T-helper 1 cell (primary cell): ENCODE results near the gene TMEM131.

ENCODE experiments used
- DNase-seq, 5 donors: peaks; one replicate each; pipeline ENCODE4 v3.0.0-alpha.2; 2012 to 2020

The TMEM131 gene

DNA sequence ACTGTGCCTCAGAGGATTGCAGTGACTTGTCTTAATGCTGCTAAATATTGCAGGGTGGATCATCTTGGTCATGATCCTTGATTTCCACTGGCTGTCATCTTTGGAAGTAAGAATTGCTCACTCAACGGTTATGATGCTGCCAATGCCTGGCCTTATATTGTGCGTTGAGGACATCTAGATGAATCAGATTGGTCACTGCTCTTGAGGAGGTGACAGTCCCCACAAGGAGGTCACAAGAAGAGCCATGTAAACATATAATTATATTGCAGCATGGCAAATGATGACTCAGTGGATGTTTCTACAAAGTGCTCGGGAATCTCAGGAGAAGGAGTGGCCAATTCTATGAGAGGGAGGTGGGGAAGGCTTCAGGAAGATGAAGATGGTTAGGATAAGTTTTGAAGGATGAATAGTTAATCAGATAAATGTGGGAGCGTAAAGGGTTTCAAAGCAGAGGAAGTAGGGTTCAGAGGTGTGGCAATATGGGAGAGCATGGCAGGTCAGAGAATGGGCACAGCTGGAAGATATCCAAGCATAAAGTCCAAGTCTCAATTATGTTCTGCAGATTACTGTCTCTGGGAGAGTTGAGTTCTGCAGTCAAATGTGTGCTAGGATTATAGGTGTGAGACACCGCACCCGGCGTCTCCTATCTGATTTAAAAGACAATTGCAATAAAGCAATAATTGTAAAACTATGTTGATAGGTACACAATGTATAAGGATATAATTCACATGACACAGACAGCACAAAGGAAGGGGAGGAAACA lies 21.3 kb upstream of the TMEM131 start:
- DNase-seq: no peak

DNA sequence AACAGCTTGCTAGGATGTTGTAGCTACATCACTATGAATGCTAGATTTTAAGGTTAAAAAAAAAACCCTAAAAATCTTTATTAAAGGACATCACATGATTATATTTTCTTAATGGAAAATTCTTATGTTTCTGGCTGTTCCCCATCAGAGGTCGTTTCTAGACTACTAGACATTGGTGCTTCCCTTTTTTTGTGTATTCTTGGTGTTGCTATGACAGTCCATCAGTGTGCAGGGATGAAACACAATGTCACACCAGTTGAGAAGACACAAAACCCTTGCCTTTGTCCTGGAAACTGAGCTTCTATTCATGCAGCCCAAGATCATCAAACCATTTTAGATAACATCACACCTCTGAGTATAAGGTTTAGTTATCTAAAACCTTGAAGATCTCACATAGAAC lies 19.9 kb upstream of the TMEM131 start:
- DNase-seq: no peak

DNA sequence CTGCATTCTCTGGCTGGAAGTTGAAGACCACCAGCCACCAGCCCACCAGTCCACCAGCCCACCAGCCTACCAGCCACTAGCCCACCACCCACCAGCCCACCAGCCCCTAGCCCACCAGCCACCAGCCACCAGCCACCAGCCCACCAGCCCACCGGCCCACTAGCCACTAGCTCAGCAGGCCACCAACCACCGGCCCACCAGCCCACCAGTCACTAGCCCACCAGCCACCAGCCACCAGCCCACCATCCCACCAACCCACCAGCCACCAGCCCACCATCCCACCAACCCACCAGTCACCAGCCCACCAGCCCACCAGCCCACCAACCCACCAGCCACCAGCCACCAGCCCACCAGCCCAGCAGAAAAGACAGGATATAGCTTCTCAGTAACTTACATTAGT lies 18.6 kb upstream of the TMEM131 start:
- DNase-seq: no peak

DNA sequence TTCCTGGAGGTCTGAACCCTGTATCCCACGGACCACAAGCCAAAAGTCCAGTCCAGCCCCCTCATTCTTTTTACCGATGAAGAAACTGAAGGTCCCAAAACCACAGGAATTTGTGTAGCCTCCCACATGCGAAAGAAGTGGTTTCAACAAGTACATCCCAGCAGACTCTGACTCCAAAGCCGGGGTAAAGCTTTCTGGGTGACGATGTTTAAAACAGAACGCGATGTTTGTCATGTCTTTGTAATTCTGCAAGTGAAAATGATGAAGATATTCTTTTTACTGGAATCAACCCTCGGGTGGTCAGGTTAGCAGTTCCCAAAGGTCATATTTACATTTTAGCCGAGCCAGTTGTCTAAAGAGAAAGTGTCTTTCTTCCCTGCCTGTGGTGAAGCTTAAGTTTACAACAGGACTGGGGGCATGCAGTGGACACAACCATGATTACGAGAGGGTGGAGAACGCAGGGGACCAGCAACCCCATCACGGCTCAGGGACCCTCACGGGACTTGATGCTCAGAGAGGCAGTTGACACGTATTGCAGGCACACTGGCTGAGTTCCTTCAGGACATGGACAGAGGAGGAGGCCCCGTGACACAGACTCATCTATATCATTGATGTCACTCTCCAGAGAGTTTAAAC lies 17.8 kb upstream of the TMEM131 start:
- no peak for DNase-seq

DNA sequence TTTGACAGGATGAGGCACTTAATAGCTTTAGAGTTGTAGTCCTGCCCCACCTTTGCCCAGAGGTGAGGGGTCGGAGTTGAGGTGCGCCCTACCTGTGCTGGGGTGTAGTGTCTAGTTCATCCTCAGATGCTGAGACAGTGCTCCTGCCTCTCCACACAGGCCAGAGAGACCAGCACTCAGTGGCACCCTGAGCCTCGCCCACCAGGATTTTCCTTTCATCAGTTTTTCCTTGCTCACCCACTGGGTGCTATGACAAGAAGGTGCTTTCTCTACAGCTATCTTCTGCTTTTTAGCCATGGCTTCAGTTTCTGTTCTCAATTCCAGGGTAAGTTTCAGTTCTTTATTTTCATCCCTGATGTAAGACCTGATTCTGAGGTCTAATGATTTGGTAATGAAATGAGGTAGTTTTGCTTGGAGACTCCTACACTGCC lies 16.8 kb upstream of the TMEM131 start:
- DNase-seq: no peak

DNA sequence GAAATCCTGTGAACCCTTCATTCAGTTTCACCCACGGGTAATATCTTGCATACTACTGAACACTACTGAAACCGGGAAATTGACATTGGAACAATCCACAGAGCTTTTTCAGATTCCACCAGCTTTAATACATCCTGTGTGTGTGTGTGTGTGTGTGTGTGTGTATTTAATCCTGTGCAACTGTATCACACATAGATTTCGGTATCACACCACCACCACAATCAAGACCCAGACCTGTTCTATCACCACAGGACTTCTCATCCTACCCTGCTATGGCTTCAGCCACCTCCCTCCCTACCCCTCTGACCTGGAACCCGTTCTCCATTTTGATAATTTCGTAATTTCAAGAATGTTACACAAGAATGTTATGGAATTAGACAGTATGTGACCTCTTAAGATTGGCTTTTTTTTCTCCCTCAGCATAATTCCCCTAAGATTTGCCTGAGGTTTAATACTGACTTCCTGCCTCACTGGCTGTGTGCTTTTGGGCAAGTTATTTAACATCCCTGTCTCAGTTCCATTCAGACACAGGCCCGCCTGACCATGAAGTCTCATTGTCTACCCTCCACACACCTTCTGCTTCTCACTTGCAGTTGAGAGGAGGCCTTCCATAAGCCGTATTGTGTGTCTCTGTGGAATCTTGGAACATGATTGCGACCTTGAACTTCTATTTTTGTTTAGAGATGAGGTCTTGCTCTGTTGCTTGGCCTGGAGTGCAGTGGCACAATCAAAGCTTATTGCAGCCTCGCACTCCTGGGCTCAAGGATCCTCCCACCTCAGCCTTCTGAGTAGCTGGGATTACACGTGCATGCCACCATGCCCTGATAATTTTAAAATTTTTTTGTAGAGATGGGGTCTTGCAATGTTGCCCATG lies 14.4 kb upstream of the TMEM131 start:
- DNase-seq: no peak

DNA sequence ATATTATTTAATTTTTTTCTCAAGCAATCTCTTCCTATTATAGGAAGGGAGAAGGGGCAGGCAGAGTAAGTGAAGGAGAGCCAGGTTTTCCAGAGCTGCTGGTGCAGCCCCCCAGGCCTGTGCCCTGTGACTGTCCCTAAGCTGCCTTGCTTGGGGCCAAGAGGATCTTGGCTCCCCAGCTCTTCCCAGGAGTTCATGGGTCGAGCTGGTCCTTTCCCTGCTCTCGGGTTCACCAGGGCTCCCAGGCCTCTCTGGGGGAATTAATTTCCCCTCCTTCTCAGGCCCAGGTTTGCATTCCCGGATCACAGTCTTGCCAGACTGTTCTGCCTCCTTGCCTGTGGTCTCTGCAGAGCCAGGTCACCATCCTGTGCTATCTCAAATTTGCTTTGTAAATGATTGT lies 12.7 kb upstream of the TMEM131 start:
- no peak for DNase-seq

DNA sequence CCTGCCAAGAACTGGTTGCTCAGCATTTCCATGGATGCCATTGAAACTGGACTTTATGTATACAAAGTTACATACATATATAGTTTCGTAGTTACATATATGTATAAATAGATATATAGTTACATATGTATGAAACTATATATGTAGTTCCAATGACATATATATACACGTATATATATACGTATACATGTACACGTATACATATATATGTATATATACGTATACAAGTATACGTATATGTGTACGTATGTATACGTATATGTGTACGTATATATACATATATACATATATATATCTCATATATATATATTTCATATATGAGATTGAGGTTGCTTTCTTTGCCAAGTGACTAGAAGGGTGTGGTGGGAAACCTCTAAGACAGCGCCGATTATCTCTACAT lies 10.6 kb upstream of the TMEM131 start:
- no peak for DNase-seq

DNA sequence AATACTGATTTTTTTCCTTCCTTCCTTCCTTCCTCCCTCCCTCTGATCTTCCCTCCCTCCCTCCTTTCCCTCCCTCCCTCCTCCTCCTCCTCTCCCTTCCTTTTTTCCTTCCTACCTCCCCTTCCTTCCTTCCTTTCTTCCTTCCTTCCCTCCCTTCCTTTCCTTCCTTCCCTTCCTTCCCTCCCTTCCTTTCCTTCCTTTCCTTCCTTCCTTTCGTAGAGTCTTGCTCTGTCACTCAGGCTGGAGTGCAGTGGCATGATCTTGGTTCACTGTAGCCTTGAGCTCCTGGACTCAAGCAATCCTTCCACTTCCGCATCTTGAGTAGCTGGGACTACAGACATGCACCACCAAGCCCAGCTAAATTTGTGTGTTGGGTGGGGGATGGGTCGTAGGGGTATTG lies 8.9 kb upstream of the TMEM131 start:
- DNase-seq: no peak

DNA sequence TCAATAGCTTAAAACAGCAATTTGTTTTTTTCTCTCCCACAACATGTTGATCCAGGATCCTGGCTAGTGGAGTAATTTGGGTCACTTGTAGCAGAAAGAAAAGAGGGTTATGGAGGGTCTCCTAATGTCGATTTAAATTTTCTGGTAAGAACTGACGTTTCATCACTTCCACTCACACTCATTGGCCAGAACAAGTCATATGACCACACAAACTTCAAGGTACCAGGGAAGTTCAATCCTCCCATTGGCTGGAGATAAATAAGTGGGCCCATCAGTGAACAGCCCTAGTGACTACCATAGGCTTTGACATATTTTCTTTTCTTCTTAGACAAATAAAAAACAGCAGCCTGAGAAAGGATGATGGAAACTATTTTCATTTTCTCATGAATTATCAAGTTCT lies 8.3 kb upstream of the TMEM131 start:
- DNase-seq: no peak

DNA sequence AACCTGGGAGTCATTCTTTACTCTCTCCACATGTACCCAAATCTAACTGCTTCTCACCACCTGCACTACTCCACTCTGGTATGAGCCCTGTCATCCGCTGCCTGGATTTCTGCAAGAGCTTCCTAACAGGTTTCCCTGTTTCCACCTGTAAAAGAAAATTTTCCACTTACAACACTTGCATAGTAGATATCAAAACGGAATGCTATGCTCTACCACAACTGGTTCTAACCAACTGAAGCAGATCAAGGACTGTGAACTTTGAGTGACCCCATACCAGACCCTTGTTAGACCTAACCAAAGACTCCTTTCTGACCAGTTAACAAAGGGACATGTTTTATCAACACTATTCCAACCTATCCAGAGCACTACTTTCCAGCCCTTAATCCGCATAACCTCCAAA lies 3.8 kb upstream of the TMEM131 start:
- no peak for DNase-seq

DNA sequence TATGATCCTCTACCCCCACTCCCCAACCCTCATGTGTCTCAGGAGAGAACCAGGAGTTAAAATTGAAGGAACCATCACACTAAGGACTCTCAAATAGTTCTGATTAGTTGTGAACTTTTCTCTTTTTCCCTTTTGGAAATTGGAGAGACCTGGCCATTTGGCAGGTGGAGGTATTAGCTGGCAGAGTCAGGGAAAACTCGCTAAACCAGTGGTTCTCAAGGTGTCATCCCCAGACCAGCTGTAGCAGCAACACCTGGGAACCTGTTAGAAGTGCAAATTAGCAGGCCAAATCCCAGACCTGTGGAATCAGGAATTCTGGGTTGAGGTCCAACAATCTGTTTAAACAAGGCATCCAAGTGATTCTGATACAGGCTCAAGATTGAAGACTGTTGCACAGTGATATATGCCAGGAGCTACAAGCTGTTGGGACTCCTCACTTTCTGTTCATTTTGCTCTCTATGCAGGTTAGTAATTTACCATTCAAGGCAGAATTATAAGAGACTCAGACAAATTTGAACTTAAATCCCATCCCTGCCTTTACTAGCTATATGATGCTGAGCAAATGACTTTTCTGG lies 2.8 kb upstream of the TMEM131 start:
- no peak for DNase-seq

DNA sequence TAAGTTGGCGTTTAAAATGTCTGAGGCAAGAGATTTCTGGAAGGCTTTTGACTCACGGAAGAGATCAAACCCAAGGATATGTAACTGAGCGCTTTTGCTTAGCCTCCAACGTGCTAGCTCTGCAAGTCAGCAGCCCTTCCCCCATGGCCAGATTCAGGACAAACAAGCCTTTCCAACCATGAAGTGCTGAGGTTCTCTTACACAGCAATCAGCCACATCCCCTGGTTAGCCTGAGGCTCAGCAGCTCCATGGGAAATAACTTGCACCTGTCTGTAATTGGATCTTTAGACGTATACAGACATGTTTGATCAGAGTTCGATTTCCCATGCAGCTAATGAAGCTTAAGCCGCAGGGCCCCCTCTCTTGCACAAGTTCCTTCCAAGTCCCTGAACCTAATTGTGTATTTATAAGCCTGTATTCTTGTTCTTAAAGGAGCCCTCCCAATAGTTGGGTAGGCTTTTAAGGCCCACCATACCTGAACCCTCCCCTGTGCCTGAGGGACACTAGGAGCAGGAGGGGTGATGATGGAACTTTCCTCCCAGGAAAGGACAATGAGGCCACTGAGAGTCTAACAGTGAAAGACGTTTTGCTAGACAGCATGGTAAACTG lies 2.1 kb upstream of the TMEM131 start:
- no peak for DNase-seq

DNA sequence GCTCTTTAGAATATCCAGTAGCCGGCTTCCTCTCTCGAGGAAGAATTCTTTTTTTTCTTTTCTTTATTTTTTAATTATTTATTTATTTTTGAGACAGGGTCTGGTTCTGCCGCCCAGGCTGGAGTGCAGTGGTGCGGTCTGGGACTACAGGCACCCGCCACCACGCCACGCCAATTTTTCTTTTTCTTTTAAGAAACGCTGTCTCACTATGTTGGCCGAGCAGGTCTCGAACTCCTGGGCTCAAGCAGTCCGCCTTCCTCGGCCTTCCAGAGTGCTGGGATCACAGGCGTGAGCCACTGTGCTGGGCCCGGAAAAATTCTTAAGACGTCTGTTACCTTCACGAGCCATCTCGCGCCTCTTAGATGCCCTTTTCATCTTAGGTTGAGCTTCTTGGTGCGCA lies 931 bp upstream of the TMEM131 start:
- DNase-seq: no peak

DNA sequence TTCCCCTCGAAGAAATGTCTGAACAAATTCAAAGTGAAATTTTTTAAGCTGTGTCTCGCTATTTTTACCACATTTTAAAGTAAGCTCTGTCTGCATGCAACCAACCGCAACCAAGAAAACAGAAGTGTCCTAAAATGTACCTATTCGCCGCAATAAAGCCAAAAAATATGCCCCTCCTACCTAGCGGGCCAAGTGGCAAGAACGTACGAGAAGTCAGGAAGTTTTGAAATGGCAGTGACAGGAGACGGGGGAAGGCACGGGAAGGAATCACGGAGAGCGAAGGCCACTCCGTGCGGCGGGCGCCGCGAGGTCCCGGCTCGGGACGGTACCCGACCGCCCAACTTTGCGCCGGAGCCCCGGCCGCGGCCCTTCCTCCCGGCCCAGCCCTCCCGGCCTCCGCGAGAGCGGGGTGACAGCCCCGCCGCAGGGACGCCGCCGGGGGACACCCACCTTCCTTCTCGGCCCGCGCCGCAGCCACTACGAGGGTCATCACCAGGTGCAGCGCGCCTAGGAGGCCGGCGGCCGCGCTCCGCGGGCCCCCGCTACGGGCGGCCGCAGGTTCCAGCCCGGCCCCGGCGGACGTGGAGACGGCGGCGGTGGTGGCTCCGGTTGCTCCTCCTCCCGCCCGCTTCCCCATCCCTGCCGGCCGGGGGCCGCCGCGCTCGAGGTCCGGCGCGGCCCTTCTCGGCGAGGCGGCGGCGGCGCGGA lies 568 bp downstream of the TMEM131 start:
- DNase-seq: peak; percentile 24 to 55 (median 37)

DNA sequence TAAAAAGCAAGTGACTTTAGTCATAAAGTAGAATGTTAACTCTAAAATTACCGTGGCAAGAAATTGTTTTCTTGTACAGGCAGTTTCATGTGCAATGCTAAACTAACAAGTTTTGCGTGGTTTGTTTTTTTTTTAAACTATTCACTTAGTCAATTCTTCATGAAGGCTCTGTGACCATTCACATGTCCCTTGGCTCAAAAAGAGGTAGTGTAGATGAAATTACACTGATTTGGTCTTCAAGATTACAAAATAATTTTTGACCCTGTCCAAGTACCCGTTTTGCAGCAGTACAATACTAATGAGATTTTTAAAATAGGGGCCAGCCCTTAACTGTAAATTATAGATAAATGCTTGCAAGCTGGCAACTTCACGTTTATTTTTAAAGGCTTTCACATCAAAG lies 1.3 kb downstream of the TMEM131 start:
- no peak for DNase-seq

DNA sequence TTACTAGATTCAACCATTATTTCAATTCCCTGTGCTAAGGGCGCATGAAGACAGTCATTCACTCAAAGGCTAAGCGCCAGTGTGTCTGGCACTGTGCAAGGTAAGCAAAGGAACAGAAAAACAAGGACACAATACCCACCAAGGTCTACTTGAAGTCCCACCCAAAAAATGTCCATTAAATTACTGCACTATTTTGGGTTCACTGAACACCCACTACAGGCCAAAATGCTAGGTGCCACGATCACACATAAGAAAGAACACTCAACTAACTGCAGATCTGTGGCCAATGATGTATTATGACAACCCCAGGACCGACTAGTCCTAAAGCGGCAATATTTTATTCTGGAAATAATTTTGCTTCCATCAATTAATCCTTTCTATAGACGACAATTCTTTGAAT lies 1.8 kb downstream of the TMEM131 start:
- DNase-seq: no peak

DNA sequence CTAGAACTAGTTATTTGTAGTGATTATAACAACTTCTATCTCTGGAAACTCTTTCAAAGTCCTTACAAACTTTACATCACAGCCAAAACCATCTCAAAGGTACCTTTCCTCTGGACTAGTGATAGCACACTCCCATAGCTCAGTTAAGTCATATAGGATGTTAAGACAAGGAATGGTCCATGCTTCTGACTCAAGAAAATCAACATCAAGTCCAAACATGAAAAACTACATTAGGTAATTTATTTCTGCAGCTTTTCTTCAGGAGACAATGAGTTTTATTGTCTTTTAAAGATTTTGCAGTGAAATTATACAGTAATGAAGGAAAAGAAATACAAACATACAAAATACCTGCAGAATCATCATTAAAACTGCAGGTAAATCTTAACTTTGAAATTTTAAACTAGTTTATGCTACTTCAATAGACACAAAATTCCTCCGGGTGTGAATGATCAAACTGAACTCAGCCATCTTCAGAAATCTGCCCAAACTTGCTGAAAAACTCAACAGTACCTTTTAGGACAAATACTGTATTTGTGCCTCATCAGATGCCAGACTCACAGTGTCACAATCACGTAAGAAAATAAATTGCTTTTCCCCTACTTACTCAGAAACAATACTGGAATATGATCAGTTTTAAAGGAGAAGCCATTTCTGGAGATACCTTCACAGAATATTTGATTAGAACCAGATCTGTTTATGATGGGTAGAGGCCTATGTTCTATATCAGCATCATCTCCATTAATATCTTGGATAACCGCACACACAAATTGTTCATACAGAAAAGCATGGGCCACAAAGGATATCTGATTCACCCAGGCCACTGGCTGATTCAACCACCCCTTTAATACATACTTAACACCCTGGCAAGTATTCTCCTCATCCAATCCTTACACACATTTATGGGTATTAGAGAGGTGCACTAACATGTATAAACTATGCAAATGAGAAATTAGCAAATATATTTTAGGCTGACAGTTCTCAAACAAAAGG lies 2.6 kb downstream of the TMEM131 start:
- no peak for DNase-seq

DNA sequence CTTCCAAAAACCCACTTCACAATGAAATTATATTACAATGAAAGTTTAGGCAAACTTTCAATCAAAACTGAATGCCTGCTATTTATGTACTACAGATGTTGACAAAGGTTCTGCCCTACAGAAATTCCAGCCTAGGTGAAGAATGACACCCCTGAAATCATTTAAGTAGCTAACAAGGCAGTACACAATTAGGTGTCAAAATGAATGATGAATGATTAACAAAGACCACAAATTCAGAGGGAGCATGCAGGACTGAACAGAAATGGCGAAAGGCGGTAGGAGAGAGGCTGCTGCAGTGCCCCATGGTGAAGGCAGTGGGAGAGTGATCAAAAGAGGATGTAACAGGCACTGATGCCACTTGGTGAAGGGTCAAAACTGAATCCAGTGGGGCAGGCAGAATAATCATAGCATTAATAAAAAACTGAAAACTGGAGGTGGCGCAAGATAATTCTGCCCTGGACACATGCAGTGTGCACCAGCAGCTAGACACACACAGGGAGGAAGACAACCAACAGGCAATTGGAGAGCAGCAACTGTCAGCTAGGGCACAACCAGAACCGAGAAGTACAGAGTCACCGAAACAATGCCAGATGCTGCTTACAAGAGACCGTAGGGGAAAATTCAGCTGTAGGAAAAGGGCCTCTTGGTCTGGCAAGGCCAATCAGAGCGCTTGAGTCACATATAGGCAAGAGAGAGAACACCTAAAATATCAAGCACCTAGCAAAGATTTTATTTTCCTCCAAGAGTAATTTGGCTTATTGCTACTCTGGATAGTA lies 4.5 kb downstream of the TMEM131 start:
- DNase-seq: no peak

DNA sequence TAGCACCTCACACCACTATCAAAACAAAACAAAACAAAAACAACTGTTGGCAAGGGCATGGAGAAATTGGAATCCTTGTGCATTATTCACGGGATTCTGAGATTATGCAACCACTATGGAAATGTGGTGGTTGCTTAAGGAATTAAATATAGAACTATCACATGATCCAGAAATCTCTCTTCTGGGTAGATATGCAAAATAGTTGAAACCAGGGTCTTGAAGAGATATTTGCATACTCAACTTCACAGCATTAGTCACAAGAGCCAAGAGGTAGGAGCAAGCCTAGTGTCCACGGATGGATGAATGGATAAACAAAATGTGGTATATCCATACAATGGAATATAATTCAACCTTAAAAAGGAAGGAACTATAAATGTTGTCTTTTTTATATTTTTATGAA lies 7.0 kb downstream of the TMEM131 start:
- no peak for DNase-seq
